Measurements from ENCODE around the gene EDN1.

The EDN1 gene

DNA sequence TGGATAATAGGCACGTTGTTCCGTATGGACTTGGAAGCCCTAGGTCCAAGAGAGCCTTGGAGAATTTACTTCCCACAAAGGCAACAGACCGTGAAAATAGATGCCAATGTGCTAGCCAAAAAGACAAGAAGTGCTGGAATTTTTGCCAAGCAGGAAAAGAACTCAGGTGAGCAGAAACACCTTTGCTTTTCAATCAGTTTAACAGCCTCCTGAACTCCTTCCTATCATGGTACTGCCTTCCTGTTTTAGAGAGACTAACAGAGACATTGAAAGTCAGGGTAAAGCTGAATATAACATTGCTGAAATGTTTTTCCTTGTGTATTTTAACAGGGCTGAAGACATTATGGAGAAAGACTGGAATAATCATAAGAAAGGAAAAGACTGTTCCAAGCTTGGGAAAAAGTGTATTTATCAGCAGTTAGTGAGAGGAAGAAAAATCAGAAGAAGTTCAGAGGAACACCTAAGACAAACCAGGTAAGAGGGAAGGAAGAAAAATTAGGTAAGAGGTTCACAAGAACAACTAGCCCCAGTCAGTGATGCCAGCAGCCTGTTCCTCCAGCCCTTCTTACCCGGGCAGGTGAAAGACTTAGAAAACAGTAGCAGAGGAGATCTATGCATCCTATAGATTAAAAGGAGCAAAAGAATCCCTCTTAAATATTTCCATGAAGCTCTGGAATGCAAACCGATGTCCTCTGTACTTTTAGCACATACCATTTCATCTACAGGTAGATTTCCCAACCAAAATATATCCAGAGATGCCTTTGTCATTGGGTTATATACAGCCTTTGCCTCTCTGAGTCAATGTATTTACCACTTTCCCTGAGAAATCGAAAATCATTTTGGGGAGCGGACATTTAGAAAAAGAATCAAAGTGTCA, 4.0 kb downstream of the EDN1 start:
- TF ChIP-seq MYC (IDR thresholded peaks at IDR 0.05; ENCODE audit: low read depth, low read length) (no peak), POLR2A (IDR thresholded peaks at IDR 0.05; ENCODE audit: extremely low read depth, insufficient read length) (no peak)
- TF ChIP-seq, protein P1, sequence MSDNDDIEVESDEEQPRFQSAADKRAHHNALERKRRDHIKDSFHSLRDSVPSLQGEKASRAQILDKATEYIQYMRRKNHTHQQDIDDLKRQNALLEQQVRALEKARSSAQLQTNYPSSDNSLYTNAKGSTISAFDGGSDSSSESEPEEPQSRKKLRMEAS (IDR thresholded peaks at IDR 0.05; ENCODE audit: low read depth, low read length), result no peak
- TF ChIP-seq, protein P2, sequence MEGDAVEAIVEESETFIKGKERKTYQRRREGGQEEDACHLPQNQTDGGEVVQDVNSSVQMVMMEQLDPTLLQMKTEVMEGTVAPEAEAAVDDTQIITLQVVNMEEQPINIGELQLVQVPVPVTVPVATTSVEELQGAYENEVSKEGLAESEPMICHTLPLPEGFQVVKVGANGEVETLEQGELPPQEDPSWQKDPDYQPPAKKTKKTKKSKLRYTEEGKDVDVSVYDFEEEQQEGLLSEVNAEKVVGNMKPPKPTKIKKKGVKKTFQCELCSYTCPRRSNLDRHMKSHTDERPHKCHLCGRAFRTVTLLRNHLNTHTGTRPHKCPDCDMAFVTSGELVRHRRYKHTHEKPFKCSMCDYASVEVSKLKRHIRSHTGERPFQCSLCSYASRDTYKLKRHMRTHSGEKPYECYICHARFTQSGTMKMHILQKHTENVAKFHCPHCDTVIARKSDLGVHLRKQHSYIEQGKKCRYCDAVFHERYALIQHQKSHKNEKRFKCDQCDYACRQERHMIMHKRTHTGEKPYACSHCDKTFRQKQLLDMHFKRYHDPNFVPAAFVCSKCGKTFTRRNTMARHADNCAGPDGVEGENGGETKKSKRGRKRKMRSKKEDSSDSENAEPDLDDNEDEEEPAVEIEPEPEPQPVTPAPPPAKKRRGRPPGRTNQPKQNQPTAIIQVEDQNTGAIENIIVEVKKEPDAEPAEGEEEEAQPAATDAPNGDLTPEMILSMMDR (IDR thresholded peaks at IDR 0.05; ENCODE audit: low read depth, low read length), result no peak
- no peak overlapping the region for H3K4me3 ChIP-seq (ENCODE audit: low read depth, low read length)

DNA sequence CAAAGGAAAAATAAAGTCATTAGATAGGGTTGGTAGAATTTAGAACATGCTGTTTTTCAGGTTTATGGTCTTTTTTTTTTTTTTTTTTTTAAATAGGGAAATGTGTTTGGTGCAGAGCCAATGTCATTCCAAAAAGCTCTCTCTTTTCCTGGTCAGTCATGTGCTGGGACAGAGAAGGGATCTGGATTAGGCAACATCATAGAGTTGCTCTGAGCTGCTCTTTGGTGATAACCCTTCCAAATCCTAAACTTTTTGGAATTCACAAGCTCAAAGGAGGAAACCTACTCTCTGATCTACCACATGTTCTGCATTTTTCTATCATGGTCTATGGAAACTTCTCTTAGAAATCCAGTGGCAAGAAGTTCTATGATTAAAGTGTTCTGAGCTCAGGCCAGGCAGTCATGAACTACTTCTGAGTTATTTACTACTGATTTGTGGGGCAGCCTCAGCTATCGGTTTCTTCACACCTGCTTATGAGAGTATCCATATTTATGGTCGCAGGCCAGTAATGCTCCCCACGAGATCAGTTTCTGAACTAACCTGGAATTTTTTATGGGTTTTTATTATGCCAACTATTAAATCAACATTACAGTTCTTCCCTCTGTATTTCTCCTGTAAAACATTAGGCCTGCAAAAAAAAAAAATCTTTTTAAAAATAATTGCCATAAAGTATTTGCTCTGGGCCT, 4.8 kb downstream of the EDN1 start:
- TF ChIP-seq, protein P1 (IDR thresholded peaks at IDR 0.05; ENCODE audit: low read depth, low read length), result no peak
- TF ChIP-seq, protein P2 (IDR thresholded peaks at IDR 0.05; ENCODE audit: low read depth, low read length), result no peak
- TF ChIP-seq POLR2A (IDR thresholded peaks at IDR 0.05; ENCODE audit: extremely low read depth, insufficient read length), result no peak
- DNase-seq (ENCODE audit: low read depth), result no peak
- H3K4me3 ChIP-seq (ENCODE audit: low read depth, low read length), result no peak overlapping the region

More for the DNA sequence above, 4.0 kb downstream of the EDN1 start:
- no peak for DNase-seq (ENCODE audit: low read depth)

DNA sequence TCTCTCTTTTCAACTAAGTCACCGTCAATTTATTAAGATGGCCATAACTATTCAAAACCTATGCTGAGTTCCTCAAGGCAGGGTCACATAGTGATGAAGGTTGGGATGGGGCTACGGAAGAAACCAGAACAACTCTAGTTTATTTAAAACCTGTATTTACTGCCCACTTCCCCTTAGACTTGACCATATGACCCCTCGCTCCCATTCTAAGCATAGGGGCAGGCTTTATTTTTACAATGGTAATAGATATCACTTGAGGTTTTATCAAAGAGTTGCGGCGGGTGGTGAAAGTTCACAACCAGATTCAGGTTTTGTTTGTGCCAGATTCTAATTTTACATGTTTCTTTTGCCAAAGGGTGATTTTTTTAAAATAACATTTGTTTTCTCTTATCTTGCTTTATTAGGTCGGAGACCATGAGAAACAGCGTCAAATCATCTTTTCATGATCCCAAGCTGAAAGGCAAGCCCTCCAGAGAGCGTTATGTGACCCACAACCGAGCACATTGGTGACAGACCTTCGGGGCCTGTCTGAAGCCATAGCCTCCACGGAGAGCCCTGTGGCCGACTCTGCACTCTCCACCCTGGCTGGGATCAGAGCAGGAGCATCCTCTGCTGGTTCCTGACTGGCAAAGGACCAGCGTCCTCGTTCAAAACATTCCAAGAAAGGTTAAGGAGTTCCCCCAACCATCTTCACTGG, 5.5 kb downstream of the EDN1 start:
- H3K4me3 ChIP-seq (ENCODE audit: low read depth, low read length), result no peak overlapping the region
- TF ChIP-seq MYC (IDR thresholded peaks at IDR 0.05; ENCODE audit: low read depth, low read length) (no peak), POLR2A (IDR thresholded peaks at IDR 0.05; ENCODE audit: extremely low read depth, insufficient read length) (no peak)
- TF ChIP-seq, protein P2 (IDR thresholded peaks at IDR 0.05; ENCODE audit: low read depth, low read length), result no peak
- TF ChIP-seq, protein P1 (IDR thresholded peaks at IDR 0.05; ENCODE audit: low read depth, low read length), result no peak
- DNase-seq (ENCODE audit: low read depth), result no peak

DNA sequence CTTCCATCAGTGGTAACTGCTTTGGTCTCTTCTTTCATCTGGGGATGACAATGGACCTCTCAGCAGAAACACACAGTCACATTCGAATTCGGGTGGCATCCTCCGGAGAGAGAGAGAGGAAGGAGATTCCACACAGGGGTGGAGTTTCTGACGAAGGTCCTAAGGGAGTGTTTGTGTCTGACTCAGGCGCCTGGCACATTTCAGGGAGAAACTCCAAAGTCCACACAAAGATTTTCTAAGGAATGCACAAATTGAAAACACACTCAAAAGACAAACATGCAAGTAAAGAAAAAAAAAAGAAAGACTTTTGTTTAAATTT, 6.1 kb downstream of the EDN1 start:
- DNase-seq (ENCODE audit: low read depth), result no peak
- H3K4me3 ChIP-seq (ENCODE audit: low read depth, low read length), result no peak overlapping the region
- TF ChIP-seq POLR2A (IDR thresholded peaks at IDR 0.05; ENCODE audit: extremely low read depth, insufficient read length) (no peak), MYC (IDR thresholded peaks at IDR 0.05; ENCODE audit: low read depth, low read length) (no peak)
- TF ChIP-seq, protein P1 (IDR thresholded peaks at IDR 0.05; ENCODE audit: low read depth, low read length), result no peak
- TF ChIP-seq, protein P2 (IDR thresholded peaks at IDR 0.05; ENCODE audit: low read depth, low read length), result no peak

DNA sequence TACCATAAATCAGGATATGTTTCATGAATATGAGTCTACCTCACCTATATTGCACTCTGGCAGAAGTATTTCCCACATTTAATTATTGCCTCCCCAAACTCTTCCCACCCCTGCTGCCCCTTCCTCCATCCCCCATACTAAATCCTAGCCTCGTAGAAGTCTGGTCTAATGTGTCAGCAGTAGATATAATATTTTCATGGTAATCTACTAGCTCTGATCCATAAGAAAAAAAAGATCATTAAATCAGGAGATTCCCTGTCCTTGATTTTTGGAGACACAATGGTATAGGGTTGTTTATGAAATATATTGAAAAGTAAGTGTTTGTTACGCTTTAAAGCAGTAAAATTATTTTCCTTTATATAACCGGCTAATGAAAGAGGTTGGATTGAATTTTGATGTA, 6.4 kb downstream of the EDN1 start:
- TF ChIP-seq, protein P1 (IDR thresholded peaks at IDR 0.05; ENCODE audit: low read depth, low read length), result no peak
- TF ChIP-seq MYC (IDR thresholded peaks at IDR 0.05; ENCODE audit: low read depth, low read length), result no peak
- no peak for TF ChIP-seq POLR2A (IDR thresholded peaks at IDR 0.05; ENCODE audit: extremely low read depth, insufficient read length)
- TF ChIP-seq, protein P2 (IDR thresholded peaks at IDR 0.05; ENCODE audit: low read depth, low read length), result no peak
- DNase-seq (ENCODE audit: low read depth), result no peak
- no peak overlapping the region for H3K4me3 ChIP-seq (ENCODE audit: low read depth, low read length)

Data from NB4 (cell line).